Kidney epithelial cell (primary cell): ENCODE measurements around the gene PPP1R13L. TPM values are rescaled to one million over a fixed set of nuclear protein-coding genes. Genes with fewer than 3 reads are reported as not detected.
A peak's percentile ranks its signal among the peaks of the same experiment; 100 is the strongest.

Experiments
- DNase-seq: peaks from one replicate; pipeline ENCODE4 v3.0.0-alpha.2; 2010; ENCODE audit warnings: low read depth
- H3K27me3 ChIP-seq: 2 replicates; pipeline ENCODE4 v1.6.0; 2011; ENCODE audit warnings: low read length; ENCODE audit not compliant: control insufficient read depth, insufficient read depth
- H3K36me3 ChIP-seq: 2 replicates; pipeline ENCODE4 v1.5.1; 2011; ENCODE audit warnings: low read length; ENCODE audit not compliant: control insufficient read depth, insufficient read depth
- H3K4me3 ChIP-seq: 2 replicates; pipeline ENCODE4 v1.5.1; 2011; ENCODE audit warnings: low read depth, mild to moderate bottlenecking, control low read depth, low read length
- total RNA-seq: library from RNA; depleted of rRNA; stranded (reverse); fragments of >200 nt; gene quantifications from 2 replicates; pipeline ENCODE4 v1.2.3, GENCODE V29; 2015
- TF ChIP-seq, protein P1 (sequence below): IDR thresholded peaks from 2 replicates; pipeline ENCODE4 v1.5.1; 2011; ENCODE audit warnings: mild to moderate bottlenecking, moderate library complexity, low read length, control low read depth, inconsistent platforms; ENCODE audit not compliant: insufficient read depth, poor library complexity, severe bottlenecking

PPP1R13L gene
- total RNA-seq, 1 donor from 2014 or later, result 30.9 TPM

DNA sequence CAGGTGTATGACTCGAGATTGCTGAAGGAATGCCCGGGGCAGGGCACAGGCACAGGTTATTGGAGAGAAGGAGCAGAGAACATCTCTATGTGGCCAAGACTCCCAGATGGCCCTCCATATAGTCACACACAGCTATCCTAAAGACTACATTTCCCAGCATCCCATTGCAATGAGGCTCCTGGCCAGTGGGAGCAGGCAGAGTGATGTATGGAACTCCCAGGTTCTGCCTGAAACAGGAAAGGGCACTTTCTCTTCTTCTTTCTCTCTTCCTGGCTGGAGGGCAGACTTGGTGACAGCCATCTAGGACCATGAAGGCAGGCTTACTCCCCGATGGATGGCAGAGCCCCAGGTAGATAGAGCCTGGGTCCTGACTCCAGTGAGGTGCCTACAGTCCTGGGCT, 13.5 kb downstream of the PPP1R13L start:
- no peaks in the 10 kb centered on the region for H3K27me3 ChIP-seq
- TF ChIP-seq, protein P1, sequence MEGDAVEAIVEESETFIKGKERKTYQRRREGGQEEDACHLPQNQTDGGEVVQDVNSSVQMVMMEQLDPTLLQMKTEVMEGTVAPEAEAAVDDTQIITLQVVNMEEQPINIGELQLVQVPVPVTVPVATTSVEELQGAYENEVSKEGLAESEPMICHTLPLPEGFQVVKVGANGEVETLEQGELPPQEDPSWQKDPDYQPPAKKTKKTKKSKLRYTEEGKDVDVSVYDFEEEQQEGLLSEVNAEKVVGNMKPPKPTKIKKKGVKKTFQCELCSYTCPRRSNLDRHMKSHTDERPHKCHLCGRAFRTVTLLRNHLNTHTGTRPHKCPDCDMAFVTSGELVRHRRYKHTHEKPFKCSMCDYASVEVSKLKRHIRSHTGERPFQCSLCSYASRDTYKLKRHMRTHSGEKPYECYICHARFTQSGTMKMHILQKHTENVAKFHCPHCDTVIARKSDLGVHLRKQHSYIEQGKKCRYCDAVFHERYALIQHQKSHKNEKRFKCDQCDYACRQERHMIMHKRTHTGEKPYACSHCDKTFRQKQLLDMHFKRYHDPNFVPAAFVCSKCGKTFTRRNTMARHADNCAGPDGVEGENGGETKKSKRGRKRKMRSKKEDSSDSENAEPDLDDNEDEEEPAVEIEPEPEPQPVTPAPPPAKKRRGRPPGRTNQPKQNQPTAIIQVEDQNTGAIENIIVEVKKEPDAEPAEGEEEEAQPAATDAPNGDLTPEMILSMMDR, result no peak
- H3K4me3 ChIP-seq, result no peak overlapping the region
- no peak for DNase-seq
- H3K36me3 ChIP-seq, result peaks cover 1% of the 10 kb centered on the region

DNA sequence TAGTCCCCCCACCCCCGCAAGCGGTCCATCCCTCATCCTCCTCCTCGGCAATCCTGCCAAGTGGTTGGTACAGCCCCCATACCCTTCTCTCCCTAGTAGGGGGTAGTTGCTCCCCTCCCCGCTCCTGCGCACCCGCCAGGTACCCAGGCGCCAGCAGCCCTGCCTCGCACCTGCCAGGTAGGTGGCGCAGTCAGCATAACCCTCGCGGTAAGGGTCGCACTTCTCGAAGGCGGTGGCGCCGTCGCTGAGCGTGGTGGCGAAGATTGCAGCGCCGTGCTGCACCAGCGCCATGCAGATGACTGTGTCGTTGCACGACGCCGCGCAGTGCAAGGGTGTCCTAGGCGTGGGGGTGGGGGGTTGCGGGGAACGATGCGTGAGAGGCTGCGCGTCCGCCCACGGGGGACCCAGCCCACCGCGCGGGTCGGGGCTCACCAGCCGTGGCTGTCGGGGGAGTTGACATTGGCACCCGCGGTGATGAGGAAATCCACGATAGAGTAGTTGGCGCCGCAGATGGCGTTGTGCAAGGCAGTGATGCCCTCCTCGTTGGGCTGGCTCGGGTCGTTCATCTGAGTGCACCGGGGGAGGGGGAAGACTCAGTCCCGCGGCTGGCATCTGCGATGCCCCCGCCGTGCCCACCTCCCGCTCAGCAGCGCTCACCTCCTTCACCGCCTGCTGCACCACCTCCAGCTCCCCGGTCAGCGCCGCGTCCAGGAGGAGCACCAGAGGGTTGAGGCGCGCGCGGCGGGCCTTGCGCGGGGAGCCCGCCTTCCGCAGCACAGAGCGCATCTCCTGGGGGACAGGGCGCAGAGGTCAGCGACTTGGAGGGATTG, 19.3 kb downstream of the PPP1R13L start:
- Histone ChIP-seq H3K36me3 (no peaks in the 10 kb centered on the region), H3K4me3 (no peak overlapping the region), H3K27me3 (peaks cover 14% of the 10 kb centered on the region)
- TF ChIP-seq, protein P1, result no peak
- DNase-seq, result no peak

DNA sequence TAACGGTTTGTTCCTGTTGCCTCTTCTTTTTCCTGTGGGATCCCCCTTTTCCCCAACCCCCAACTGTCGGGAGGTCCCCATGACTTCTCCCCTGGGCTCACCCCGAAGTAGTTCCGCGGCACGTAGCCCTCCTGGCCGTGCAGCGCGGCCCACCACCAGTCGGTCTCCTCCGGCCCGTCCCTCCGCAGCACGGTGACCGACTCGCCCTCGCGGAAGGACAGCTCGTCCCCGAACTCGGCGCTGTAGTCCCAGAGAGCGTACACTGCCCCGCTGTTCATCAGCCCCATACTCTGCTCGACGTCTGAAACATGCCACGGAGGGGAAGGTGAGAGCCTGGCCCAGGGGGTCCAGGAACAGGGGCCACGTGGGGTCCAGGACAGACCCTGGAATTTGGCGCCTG, 22.4 kb downstream of the PPP1R13L start:
- DNase-seq, result no peak
- H3K4me3 ChIP-seq, result no peak overlapping the region
- TF ChIP-seq, protein P1, result no peak
- H3K27me3 ChIP-seq, result peaks cover 14% of the 10 kb centered on the region
- H3K36me3 ChIP-seq, result no peaks in the 10 kb centered on the region

DNA sequence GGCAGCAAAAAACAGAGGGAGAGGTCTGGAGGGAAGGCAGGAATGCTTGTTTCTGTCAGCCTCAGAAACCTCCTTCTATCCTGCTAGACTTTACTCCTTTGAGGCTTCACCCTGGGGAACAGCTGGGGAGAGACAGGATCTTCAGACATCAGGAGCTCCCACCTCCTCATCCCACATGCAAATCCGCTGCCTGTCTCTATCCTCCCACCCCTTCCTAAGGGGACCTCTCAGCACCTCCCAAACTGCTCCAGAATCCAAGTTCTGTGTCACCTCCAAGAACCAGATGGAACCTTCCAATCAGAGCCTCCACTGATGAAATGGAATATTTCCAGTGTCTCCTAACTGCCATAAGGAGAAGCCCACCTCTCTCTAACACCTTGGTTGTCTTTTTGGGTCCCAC, 24.8 kb downstream of the PPP1R13L start:
- no peaks in the 10 kb centered on the region for H3K36me3 ChIP-seq
- TF ChIP-seq, protein P1, result no peak
- DNase-seq, result no peak
- peaks cover 3% of the 10 kb centered on the region for H3K27me3 ChIP-seq
- no peak overlapping the region for H3K4me3 ChIP-seq

DNA sequence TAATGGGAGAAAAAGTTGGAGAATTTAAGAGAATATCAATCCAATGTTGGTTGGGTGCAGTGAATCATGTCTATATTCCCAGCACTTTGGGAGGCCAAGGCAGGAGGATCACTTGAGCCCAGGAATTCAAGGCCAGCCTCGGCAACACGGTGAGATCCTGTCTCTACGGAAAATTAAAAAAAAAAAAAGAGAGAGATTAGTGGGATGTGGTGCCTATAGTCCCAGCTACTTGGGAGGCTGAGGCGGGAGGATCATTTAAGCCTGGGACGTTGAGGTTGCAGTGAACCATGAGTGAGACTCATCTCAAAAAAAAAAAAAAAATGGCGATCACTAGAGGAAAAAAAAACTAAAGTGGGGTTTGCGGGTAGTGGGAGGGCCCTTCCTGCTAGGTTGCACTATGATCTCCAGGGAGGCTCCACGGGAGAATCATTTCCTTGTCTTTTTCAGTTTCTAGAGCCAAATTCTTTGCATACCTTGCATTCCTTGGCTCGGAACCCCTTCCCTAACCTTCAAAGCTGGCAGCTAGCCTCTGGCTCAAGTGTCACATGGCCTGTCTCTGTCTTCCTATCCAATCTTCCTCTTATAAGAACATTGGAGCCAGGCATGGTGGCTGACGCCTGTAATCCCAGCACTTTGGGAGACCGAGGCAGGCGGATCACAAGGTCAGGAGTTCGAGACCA, 28.7 kb downstream of the PPP1R13L start:
- H3K4me3 ChIP-seq, result no peak overlapping the region
- no peaks in the 10 kb centered on the region for H3K27me3 ChIP-seq
- DNase-seq, result peak; percentile 78
- TF ChIP-seq, protein P1, result no peak
- no peaks in the 10 kb centered on the region for H3K36me3 ChIP-seq
